Loucy (cell line): ENCODE results near the gene BEST3.

Experiments
- H2AFZ ChIP-seq: fragments of 200-600 bp; sonication (generic); 2 replicates; pipeline ENCODE4 v1.6.0; 2016; ENCODE audit warnings: antibody characterized with exemption, mild to moderate bottlenecking, low read length, moderate library complexity
- H3F3A ChIP-seq: fragments of 200-600 bp; 2 replicates; pipeline ENCODE4 v1.6.0; 2016; ENCODE audit warnings: antibody characterized with exemption, low read depth, mild to moderate bottlenecking
- H3K27me3 ChIP-seq: fragments of 200-600 bp; sonication (generic); 2 replicates; pipeline ENCODE4 v1.6.1; 2014; ENCODE audit warnings: low read length, mild to moderate bottlenecking; ENCODE audit not compliant: insufficient read depth, poor library complexity, severe bottlenecking
- H3K36me3 ChIP-seq: fragments of 200-600 bp; sonication (generic); 2 replicates; pipeline ENCODE4 v1.6.1; 2016; ENCODE audit warnings: low read length; ENCODE audit not compliant: insufficient read depth
- H3K4me1 ChIP-seq: fragments of 200-600 bp; sonication (generic); 2 replicates; pipeline ENCODE4 v1.5.1; 2014; ENCODE audit warnings: low read length, mild to moderate bottlenecking; ENCODE audit not compliant: insufficient read depth, poor library complexity, severe bottlenecking
- H3K4me2 ChIP-seq: fragments of 200-600 bp; sonication (generic); 2 replicates; pipeline ENCODE4 v1.6.0; 2014; ENCODE audit warnings: antibody characterized with exemption, low read length, low read depth, mild to moderate bottlenecking; ENCODE audit not compliant: poor library complexity, severe bottlenecking
- H3K4me3 ChIP-seq: fragments of 200-600 bp; sonication (generic); 2 replicates; pipeline ENCODE4 v1.5.1; 2014; ENCODE audit warnings: low read length, mild to moderate bottlenecking, mixed read lengths; ENCODE audit not compliant: poor library complexity, severe bottlenecking
- H3K79me2 ChIP-seq: fragments of 200-600 bp; sonication (generic); 2 replicates; pipeline ENCODE4 v1.6.1; 2014; ENCODE audit warnings: low read length; ENCODE audit not compliant: insufficient read depth
- H3K9ac ChIP-seq: fragments of 200-600 bp; sonication (generic); 2 replicates; pipeline ENCODE4 v1.6.0; 2014; ENCODE audit warnings: mild to moderate bottlenecking, low read depth, low read length, moderate library complexity; ENCODE audit not compliant: poor library complexity, severe bottlenecking
- H3K9me2 ChIP-seq: fragments of 200-600 bp; sonication (generic); replicated peaks from 2 replicates; pipeline ENCODE4 v1.6.1; 2016; ENCODE audit warnings: low read depth, low read length, mixed read lengths
- H3K9me3 ChIP-seq: fragments of 200-600 bp; sonication (generic); 2 replicates; pipeline ENCODE4 v1.6.1; 2014; ENCODE audit warnings: mild to moderate bottlenecking, antibody characterized with exemption, low read length, low read depth; ENCODE audit not compliant: insufficient read depth
- H4K20me1 ChIP-seq: fragments of 200-600 bp; sonication (generic); 2 replicates; pipeline ENCODE4 v1.6.0; 2014; ENCODE audit warnings: antibody characterized with exemption, low read length, mild to moderate bottlenecking; ENCODE audit not compliant: insufficient read depth, poor library complexity, severe bottlenecking
- CTCF ChIP-seq: fragments of 200-600 bp; sonication (generic); conservative IDR thresholded peaks from 2 replicates; pipeline ENCODE4 v1.5.1; 2014; ENCODE audit warnings: mild to moderate bottlenecking, antibody characterized with exemption, low read length
- EZH2phosphoT487 ChIP-seq: fragments of 200-600 bp; IDR thresholded peaks from 2 replicates; pipeline ENCODE4 v1.6.1; 2018; ENCODE audit warnings: antibody characterized with exemption, mild to moderate bottlenecking, moderate library complexity, borderline replicate concordance

The BEST3 gene

GRCh38 chr12:69686731-69687130 is 12.4 kb downstream of the BEST3 start:
- TF ChIP-seq CTCF, result no peak
- no peak for TF ChIP-seq EZH2phosphoT487
- Histone ChIP-seq H3K4me1 (no peaks in the 10 kb centered on the region), H3F3A (no peaks in the 10 kb centered on the region), H3K9ac (no peak overlapping the region), H3K4me3 (no peak overlapping the region), H3K4me2 (no peak overlapping the region), H2AFZ (no peak overlapping the region), H4K20me1 (no peaks in the 10 kb centered on the region), H3K27me3 (no peaks in the 10 kb centered on the region), H3K9me2 (no peaks in the 10 kb centered on the region), H3K79me2 (no peaks in the 10 kb centered on the region), H3K36me3 (no peaks in the 10 kb centered on the region), H3K9me3 (no peaks in the 10 kb centered on the region)

- Histone ChIP-seq H4K20me1 (no peaks in the 10 kb centered on the region), H3K4me1 (no peaks in the 10 kb centered on the region), H3K79me2 (no peaks in the 10 kb centered on the region), H3K27me3 (no peaks in the 10 kb centered on the region), H3F3A (no peaks in the 10 kb centered on the region), H2AFZ (no peak overlapping the region), H3K4me3 (no peak overlapping the region), H3K9me2 (no peaks in the 10 kb centered on the region), H3K9me3 (no peaks in the 10 kb centered on the region), H3K36me3 (no peaks in the 10 kb centered on the region), H3K9ac (no peak overlapping the region), H3K4me2 (no peak overlapping the region)
- no peak for TF ChIP-seq CTCF
- TF ChIP-seq EZH2phosphoT487, result no peak
Observed at GRCh38 chr12:69685810-69686209, 13.3 kb downstream of the BEST3 start.

- Histone ChIP-seq H3K36me3 (no peaks in the 10 kb centered on the region), H3K9ac (no peak overlapping the region), H3K4me3 (no peak overlapping the region), H3K79me2 (no peaks in the 10 kb centered on the region), H3K9me3 (no peaks in the 10 kb centered on the region), H3K4me1 (no peaks in the 10 kb centered on the region), H4K20me1 (no peaks in the 10 kb centered on the region), H2AFZ (no peak overlapping the region), H3K4me2 (no peak overlapping the region), H3K9me2 (no peaks in the 10 kb centered on the region), H3F3A (no peaks in the 10 kb centered on the region), H3K27me3 (no peaks in the 10 kb centered on the region)
- TF ChIP-seq EZH2phosphoT487, result no peak
- TF ChIP-seq CTCF, result no peak
Observed at GRCh38 chr12:69684466-69684865, 14.6 kb downstream of the BEST3 start.
